Measurements from ENCODE around the gene P4HTM. TPM values are rescaled to one million over a fixed set of nuclear protein-coding genes. Genes with fewer than 3 reads are reported as not detected.

Gene P4HTM, protein sequence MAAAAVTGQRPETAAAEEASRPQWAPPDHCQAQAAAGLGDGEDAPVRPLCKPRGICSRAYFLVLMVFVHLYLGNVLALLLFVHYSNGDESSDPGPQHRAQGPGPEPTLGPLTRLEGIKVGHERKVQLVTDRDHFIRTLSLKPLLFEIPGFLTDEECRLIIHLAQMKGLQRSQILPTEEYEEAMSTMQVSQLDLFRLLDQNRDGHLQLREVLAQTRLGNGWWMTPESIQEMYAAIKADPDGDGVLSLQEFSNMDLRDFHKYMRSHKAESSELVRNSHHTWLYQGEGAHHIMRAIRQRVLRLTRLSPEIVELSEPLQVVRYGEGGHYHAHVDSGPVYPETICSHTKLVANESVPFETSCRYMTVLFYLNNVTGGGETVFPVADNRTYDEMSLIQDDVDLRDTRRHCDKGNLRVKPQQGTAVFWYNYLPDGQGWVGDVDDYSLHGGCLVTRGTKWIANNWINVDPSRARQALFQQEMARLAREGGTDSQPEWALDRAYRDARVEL
- total RNA-seq (17.2 TPM), polyA plus RNA-seq (ENCODE audit: insufficient read depth in 1 of 8, insufficient read length in 8 of 8, low replicate concordance in 1 of 8) (10 to 100 TPM; 11.0 to 16.7 (median 14.3) TPM)
- long read RNA-seq, donor 1, partial matches to known transcripts: 0 of 2 reads
- long read RNA-seq, donor 1, other reads (novel, unspliced or antisense): 0 of 2 reads
- long read RNA-seq, donor 2: 0 reads
- long read RNA-seq, donor 3, transcript P4HTM-202 (9 exons, 2,127 nt): major isoform, 6 of 28 reads
- long read RNA-seq, donor 3, partial matches to known transcripts: 15 of 28 reads
- long read RNA-seq, donor 3, other reads (novel, unspliced or antisense): 7 of 28 reads
- long read RNA-seq, donor 4, partial matches to known transcripts: 0 of 1 reads
- long read RNA-seq, donor 4, other reads (novel, unspliced or antisense): 0 of 1 reads
- long read RNA-seq, donor 5, transcript P4HTM-202 (9 exons, 2,127 nt): major isoform, 7 of 9 reads
- long read RNA-seq, donor 5, partial matches to known transcripts: 0 of 9 reads
- long read RNA-seq, donor 5, other reads (novel, unspliced or antisense): 0 of 9 reads
- long read RNA-seq, donor 6, transcript P4HTM-202 (9 exons, 2,127 nt): major isoform, 5 of 8 reads
- long read RNA-seq, donor 6, partial matches to known transcripts: 0 of 8 reads
- long read RNA-seq, donor 6, other reads (novel, unspliced or antisense): 0 of 8 reads
- long read RNA-seq, donor 7, transcript P4HTM-202 (9 exons, 2,127 nt): major isoform, 5 of 7 reads
- long read RNA-seq, donor 7, partial matches to known transcripts: 0 of 7 reads
- long read RNA-seq, donor 7, other reads (novel, unspliced or antisense): 0 of 7 reads
- long read RNA-seq, donor 8, partial matches to known transcripts: 0 of 2 reads
- long read RNA-seq, donor 8, other reads (novel, unspliced or antisense): 0 of 2 reads
- long read RNA-seq, donor 9, partial matches to known transcripts: 0 of 4 reads
- long read RNA-seq, donor 9, other reads (novel, unspliced or antisense): 0 of 4 reads
- long read RNA-seq, donor 10, partial matches to known transcripts: 0 of 3 reads
- long read RNA-seq, donor 10, other reads (novel, unspliced or antisense): 0 of 3 reads
- long read RNA-seq, donor 11, transcript P4HTM-202 (9 exons, 2,127 nt): major isoform, 10 of 13 reads
- long read RNA-seq, donor 11, partial matches to known transcripts: 0 of 13 reads
- long read RNA-seq, donor 11, other reads (novel, unspliced or antisense): 0 of 13 reads

DNA sequence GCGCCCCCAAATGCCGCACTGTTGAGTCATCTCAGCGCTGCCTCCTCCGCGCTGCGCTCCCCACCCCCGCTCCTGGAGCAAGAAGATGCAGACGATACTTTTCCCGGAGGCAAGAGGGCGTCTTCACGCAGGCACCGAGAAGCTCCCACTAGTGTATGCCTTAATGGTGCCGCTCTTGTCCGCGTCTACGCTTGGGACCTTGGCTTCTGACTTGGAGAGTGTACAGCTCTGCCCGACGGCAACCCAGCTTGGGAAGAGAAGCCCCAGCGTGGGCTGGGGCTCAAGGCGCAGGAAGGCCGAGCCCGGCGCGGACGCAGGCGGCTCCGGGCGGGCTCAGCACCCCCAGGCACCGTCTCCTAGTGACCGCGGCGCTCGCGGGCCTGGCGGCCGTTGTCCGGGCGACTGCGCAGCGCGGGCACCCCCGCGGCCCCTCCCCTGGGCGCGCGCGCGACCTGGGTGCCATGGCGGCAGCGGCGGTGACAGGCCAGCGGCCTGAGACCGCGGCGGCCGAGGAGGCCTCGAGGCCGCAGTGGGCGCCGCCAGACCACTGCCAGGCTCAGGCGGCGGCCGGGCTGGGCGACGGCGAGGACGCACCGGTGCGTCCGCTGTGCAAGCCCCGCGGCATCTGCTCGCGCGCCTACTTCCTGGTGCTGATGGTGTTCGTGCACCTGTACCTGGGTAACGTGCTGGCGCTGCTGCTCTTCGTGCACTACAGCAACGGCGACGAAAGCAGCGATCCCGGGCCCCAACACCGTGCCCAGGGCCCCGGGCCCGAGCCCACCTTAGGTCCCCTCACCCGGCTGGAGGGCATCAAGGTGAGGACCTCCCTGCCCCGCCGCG, at the start of gene P4HTM:
P4HTM (plus strand) TSS at position 446 of the 840 bp plus-strand sequence; CDS start at position 462, 16 bp downstream.
- Histone ChIP-seq H3K9me3 (replicated peaks; ENCODE audit: control insufficient read depth, low read depth, low read length) (no peaks in the 10 kb centered on the region), H3K27me3 (ENCODE audit: control insufficient read depth, insufficient read depth, low read length) (no peaks in the 10 kb centered on the region), H3K27ac (ENCODE audit: low read length) (peak within 1 kb of the TSS; percentile 94), H3K4me1 (ENCODE audit: control insufficient read depth, insufficient read depth, low read length) (peaks cover 19% of the 10 kb centered on the region), H3K36me3 (ENCODE audit: control insufficient read depth, insufficient read depth, low read length) (peaks cover 16% of the 10 kb centered on the region), H3K4me3 (ENCODE audit: low read length) (peak within 1 kb of the TSS; percentile 70)
- peak; percentile 95 for DNase-seq
- WGBS (ENCODE audit: insufficient coverage): under 1% methylated on average over 91 of the region's 91 CpGs

DNA sequence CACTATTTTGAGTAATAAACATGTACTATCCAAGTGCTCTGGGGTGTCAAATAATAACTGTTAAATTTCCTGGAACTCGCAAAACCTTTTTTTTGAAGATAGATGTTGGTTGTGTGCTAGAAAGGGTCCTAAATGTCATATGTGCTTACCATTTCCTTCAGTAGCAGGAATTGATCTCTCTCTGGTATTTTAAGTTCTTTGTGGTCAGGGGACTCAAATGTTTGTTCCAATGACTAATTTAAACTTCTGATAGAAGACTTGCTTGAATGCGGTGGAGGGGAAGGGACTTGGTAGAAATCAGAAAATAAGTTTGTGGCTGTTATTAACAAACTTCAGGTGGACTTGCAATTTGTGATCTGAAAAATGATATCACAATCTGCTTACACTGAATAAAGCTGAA, 44.6 kb upstream of the P4HTM start:
- Histone ChIP-seq H3K36me3 (ENCODE audit: control insufficient read depth, insufficient read depth, low read length) (peaks cover 12% of the 10 kb centered on the region), H3K4me3 (ENCODE audit: low read length) (no peak overlapping the region), H3K27ac (ENCODE audit: low read length) (no peak overlapping the region), H3K27me3 (ENCODE audit: control insufficient read depth, insufficient read depth, low read length) (no peaks in the 10 kb centered on the region), H3K9me3 (replicated peaks; ENCODE audit: control insufficient read depth, low read depth, low read length) (no peaks in the 10 kb centered on the region), H3K4me1 (ENCODE audit: control insufficient read depth, insufficient read depth, low read length) (no peaks in the 10 kb centered on the region)
- WGBS (ENCODE audit: insufficient coverage): 100% methylated on average over 1 of the region's 2 CpGs
- no peak for DNase-seq

DNA sequence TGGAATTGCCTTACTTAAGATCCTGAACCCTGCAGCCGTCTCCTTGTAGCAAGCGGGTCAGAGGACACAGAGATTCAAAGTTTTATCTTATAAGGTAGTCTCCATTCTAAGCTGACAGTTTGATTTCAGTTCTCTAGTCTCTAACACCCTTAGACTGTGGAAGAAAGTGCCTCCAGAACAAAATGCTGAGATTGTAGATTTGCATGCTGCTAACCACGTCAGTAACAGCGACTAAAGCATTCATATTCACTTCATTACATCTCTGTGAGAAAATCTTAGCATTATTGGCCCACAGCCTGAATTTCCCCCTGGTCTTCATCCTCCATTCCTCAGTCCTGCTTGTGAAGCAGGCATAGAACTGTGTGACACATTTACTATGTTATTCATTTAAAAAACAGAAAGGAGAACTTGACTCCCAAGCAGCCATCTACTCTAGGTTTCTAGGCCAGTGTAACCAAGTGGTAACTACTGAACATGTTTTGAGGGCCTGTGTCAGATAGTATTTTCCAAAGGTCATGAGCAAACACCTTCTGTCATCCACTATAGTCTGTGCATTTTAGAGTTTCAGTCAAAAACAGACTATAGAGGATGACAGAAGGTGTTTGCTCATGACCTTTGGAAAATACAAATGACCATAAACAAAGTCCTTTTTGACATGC, 44.0 kb upstream of the P4HTM start:
- 60% methylated on average over 2 of the region's 4 CpGs for WGBS (ENCODE audit: insufficient coverage)
- no peak overlapping the region for H3K4me3 ChIP-seq (ENCODE audit: low read length)
- no peaks in the 10 kb centered on the region for H3K4me1 ChIP-seq (ENCODE audit: control insufficient read depth, insufficient read depth, low read length)
- peaks cover 12% of the 10 kb centered on the region for H3K36me3 ChIP-seq (ENCODE audit: control insufficient read depth, insufficient read depth, low read length)
- no peak for DNase-seq
- no peaks in the 10 kb centered on the region for H3K9me3 ChIP-seq (replicated peaks; ENCODE audit: control insufficient read depth, low read depth, low read length)
- no peak overlapping the region for H3K27ac ChIP-seq (ENCODE audit: low read length)
- no peaks in the 10 kb centered on the region for H3K27me3 ChIP-seq (ENCODE audit: control insufficient read depth, insufficient read depth, low read length)

DNA sequence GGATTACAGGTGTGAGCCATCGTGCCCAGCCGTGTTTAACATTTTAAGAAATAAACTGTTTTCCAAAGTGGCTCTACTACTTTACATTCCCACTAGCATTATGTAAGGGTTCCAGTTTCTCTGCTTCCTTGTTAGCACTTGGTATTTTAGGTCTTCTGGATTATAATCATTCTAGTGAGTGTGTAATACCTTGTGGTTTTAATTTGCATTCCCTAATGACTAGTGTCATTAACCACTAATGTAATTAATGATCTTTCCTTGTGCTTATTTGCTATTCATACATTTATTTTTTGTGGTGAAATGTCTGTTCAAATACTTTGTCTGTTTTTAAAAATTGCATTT, 40.7 kb upstream of the P4HTM start:
- Histone ChIP-seq H3K4me1 (ENCODE audit: control insufficient read depth, insufficient read depth, low read length) (no peaks in the 10 kb centered on the region), H3K27ac (ENCODE audit: low read length) (no peak overlapping the region), H3K4me3 (ENCODE audit: low read length) (no peak overlapping the region), H3K36me3 (ENCODE audit: control insufficient read depth, insufficient read depth, low read length) (peaks cover 18% of the 10 kb centered on the region), H3K9me3 (replicated peaks; ENCODE audit: control insufficient read depth, low read depth, low read length) (no peaks in the 10 kb centered on the region), H3K27me3 (ENCODE audit: control insufficient read depth, insufficient read depth, low read length) (no peaks in the 10 kb centered on the region)
- DNase-seq: no peak
- WGBS (ENCODE audit: insufficient coverage): no CpG with 5 or more reads among the region's 2 CpGs

DNA sequence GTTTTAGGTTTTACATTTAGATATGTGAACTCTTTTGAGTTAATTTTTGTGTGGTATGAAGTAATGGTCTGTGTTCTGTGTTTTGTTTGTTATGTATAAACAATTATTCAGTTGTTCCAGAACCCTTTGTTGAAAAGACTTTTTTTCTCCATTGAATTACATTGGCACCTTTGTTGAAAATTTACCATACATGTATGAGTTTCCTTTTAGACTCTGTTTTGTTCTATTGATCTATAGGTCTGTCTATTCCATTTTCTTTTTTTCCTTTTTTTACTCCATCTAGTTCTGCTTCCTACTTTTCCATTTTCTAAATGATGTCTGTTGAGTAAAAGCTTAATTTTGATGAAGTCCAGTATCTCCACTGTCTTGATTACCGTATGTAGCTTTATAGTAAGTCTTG, 40.0 kb upstream of the P4HTM start:
- H3K27ac ChIP-seq (ENCODE audit: low read length): no peak overlapping the region
- no CpG with 5 or more reads among the region's 1 CpG for WGBS (ENCODE audit: insufficient coverage)
- H3K9me3 ChIP-seq (replicated peaks; ENCODE audit: control insufficient read depth, low read depth, low read length): no peaks in the 10 kb centered on the region
- H3K4me1 ChIP-seq (ENCODE audit: control insufficient read depth, insufficient read depth, low read length): no peaks in the 10 kb centered on the region
- peaks cover 13% of the 10 kb centered on the region for H3K36me3 ChIP-seq (ENCODE audit: control insufficient read depth, insufficient read depth, low read length)
- no peaks in the 10 kb centered on the region for H3K27me3 ChIP-seq (ENCODE audit: control insufficient read depth, insufficient read depth, low read length)
- DNase-seq: no peak
- no peak overlapping the region for H3K4me3 ChIP-seq (ENCODE audit: low read length)

DNA sequence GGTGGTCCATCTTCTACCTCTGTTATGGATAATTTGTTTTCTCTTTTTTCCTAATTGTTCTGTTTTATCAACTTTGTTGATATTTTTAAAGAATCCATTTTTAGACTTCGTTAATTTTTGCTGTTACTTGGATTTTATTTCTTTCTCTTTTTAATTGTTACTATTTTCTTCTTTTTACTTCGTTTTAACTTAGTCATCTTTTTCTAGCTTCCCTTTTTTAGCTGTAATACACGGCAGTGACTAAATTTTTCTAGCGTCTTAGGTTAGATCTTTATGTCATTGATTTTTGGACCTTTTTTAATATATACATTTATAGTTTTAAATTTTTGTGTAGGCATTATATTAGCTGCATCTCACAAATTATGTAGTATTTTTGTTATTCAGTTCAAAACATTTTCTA, 38.3 kb upstream of the P4HTM start:
- H3K36me3 ChIP-seq (ENCODE audit: control insufficient read depth, insufficient read depth, low read length): peaks cover 17% of the 10 kb centered on the region
- no peaks in the 10 kb centered on the region for H3K9me3 ChIP-seq (replicated peaks; ENCODE audit: control insufficient read depth, low read depth, low read length)
- no peak for DNase-seq
- WGBS (ENCODE audit: insufficient coverage): no CpG with 5 or more reads among the region's 4 CpGs
- H3K27me3 ChIP-seq (ENCODE audit: control insufficient read depth, insufficient read depth, low read length): no peaks in the 10 kb centered on the region
- no peak overlapping the region for H3K4me3 ChIP-seq (ENCODE audit: low read length)
- no peak overlapping the region for H3K27ac ChIP-seq (ENCODE audit: low read length)
- no peaks in the 10 kb centered on the region for H3K4me1 ChIP-seq (ENCODE audit: control insufficient read depth, insufficient read depth, low read length)

DNA sequence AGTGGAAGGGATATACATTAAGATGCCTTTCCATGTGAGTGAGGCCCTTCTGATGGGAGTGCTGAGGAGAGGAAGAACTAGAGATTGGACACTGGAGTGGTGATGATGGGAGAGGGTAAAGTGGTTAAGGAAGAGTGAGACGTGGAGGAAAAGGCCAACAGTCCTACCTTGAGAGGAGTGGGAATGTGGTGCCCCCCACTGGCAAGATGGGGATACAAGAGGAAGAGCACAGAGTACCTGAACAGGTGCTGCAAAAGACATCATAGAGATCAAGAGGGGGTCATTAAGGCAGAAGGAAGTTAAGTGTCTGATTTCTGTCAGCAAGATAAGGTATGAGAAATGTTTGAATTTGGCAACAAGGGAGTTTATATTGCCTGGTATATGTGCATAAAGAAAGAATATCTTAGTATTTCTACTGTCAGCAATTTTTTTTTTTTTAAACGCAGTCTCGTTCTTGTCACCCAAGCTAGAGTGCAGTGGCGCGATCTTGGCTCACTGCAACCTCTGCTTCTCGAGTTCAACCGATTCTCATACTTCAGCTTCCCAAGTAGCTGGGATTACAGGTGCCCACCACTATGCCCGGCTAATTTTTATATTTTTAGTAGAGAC, 37.4 kb upstream of the P4HTM start:
- WGBS (ENCODE audit: insufficient coverage): 0% methylated on average over 1 of the region's 8 CpGs
- Histone ChIP-seq H3K4me1 (ENCODE audit: control insufficient read depth, insufficient read depth, low read length) (no peaks in the 10 kb centered on the region), H3K4me3 (ENCODE audit: low read length) (no peak overlapping the region), H3K27ac (ENCODE audit: low read length) (no peak overlapping the region), H3K36me3 (ENCODE audit: control insufficient read depth, insufficient read depth, low read length) (peaks cover 20% of the 10 kb centered on the region), H3K9me3 (replicated peaks; ENCODE audit: control insufficient read depth, low read depth, low read length) (no peaks in the 10 kb centered on the region), H3K27me3 (ENCODE audit: control insufficient read depth, insufficient read depth, low read length) (no peaks in the 10 kb centered on the region)
- no peak for DNase-seq

DNA sequence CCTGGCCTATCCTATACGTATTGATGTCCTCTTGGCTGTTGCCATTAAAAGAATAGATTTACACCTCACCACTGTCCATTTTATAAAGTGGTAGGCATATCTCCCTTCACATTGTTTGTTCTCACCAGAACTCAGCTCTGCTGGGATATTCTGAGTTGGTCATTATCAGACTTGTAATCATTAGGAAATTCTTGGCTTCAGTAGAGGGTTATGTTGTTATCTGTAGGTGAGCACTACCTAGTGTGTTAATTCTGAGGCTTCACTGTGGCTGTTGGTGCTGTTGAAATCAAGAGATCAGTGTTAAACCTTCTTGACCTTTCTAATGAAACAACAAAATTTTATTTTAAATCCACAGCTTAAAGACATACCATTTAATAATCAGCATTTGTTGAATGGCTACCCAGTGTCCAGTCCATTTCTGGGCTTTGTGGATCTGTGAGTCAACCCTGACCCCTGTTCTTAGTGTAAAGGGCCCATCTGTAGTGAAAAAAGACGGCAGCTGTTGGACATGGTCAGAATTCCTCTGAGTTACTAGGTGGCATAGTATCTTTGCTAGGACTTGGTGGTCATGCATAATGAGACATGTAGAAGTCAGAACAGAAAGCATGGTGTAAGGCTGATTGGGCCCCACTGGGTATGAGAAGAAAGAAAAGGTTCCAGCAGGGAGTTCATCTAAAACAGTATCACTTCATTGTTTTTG, 32.9 kb upstream of the P4HTM start:
- Histone ChIP-seq H3K27ac (ENCODE audit: low read length) (no peak overlapping the region), H3K36me3 (ENCODE audit: control insufficient read depth, insufficient read depth, low read length) (peaks cover 29% of the 10 kb centered on the region), H3K4me3 (ENCODE audit: low read length) (no peak overlapping the region), H3K27me3 (ENCODE audit: control insufficient read depth, insufficient read depth, low read length) (no peaks in the 10 kb centered on the region), H3K9me3 (replicated peaks; ENCODE audit: control insufficient read depth, low read depth, low read length) (no peaks in the 10 kb centered on the region), H3K4me1 (ENCODE audit: control insufficient read depth, insufficient read depth, low read length) (no peaks in the 10 kb centered on the region)
- DNase-seq: no peak
- 89% methylated on average over 1 of the region's 2 CpGs for WGBS (ENCODE audit: insufficient coverage)
